ENCODE measurements around the gene ZFYVE16.
A peak's percentile ranks its signal among the peaks of the same experiment; 100 is the strongest.
"Not testable (repeated sequence)": the region's sequence is repeated elsewhere in the genome, so short reads cannot be mapped to it uniquely, and the experiment has no call there.

The ZFYVE16 gene

GRCh38 chr5:80411589-80412219, 3.8 kb downstream of the ZFYVE16 start:
- DNase-seq = no peak

GRCh38 chr5:80414113-80414512, 6.2 kb downstream of the ZFYVE16 start:
- no peak for DNase-seq

GRCh38 chr5:80417973-80418372, 10.1 kb downstream of the ZFYVE16 start:
- DNase-seq = no peak

GRCh38 chr5:80424365-80424764, 16.5 kb downstream of the ZFYVE16 start:
- DNase-seq = not testable (repeated sequence)

GRCh38 chr5:80435476-80435875, 27.6 kb downstream of the ZFYVE16 start:
- no peak for DNase-seq

GRCh38 chr5:80437326-80437725, 29.5 kb downstream of the ZFYVE16 start:
- no peak for DNase-seq

- DNase-seq = no peak
Measured at GRCh38 chr5:80438739-80439138, 30.9 kb downstream of the ZFYVE16 start.

GRCh38 chr5:80439213-80439612, 31.3 kb downstream of the ZFYVE16 start:
- DNase-seq = no peak

GRCh38 chr5:80442742-80443141, 34.9 kb downstream of the ZFYVE16 start:
- no peak for DNase-seq

GRCh38 chr5:80453366-80453765, 45.5 kb downstream of the ZFYVE16 start:
- DNase-seq = no peak

GRCh38 chr5:80463269-80463668, 55.4 kb downstream of the ZFYVE16 start:
- no peak for DNase-seq

- no peak for DNase-seq
Measured at GRCh38 chr5:80466669-80467485, 59.0 kb downstream of the ZFYVE16 start.

GRCh38 chr5:80468131-80468530, 60.3 kb downstream of the ZFYVE16 start:
- DNase-seq = no peak

GRCh38 chr5:80470631-80471030, 62.8 kb downstream of the ZFYVE16 start:
- DNase-seq = not testable (repeated sequence)

- DNase-seq = no peak
Measured at GRCh38 chr5:80474929-80475328, 67.1 kb downstream of the ZFYVE16 start.

- DNase-seq = no peak
Measured at GRCh38 chr5:80479713-80480112, 71.8 kb downstream of the ZFYVE16 start.

GRCh38 chr5:80480354-80480753, 72.5 kb downstream of the ZFYVE16 start:
- DNase-seq = no peak

- no peak for DNase-seq
Measured at GRCh38 chr5:80481019-80481893, 73.4 kb downstream of the ZFYVE16 start.

GRCh38 chr5:80482578-80482977, 74.7 kb downstream of the ZFYVE16 start:
- no peak for DNase-seq

- DNase-seq = no peak
Measured at GRCh38 chr5:80483636-80484232, 75.9 kb downstream of the ZFYVE16 start.

GRCh38 chr5:80487444-80487828, 79.6 kb downstream of the ZFYVE16 start:
- DNase-seq = no peak

GRCh38 chr5:80487829-80488721, 80.2 kb downstream of the ZFYVE16 start, which contains the start of gene FAM151B:
Gene FAM151B, plus strand, starts transcription at chr5:80488100. Its CDS starts 24 bp downstream, at chr5:80488124.
- DNase-seq = peak; percentile 92
